Suprapubic skin (tissue), 4 donors: ENCODE results near the gene TMEM81. TPM values are rescaled to one million over a fixed set of nuclear protein-coding genes. Genes with fewer than 3 reads are reported as not detected.

Source experiments
- DNase-seq, 2 donors: peaks; one replicate each; pipeline ENCODE4 v3.0.0-alpha.2; 2019; ENCODE audit warnings: low spot score in 2 of 2
- H3K27ac ChIP-seq: fragments of 200-600 bp; sonication (generic); one replicate; pipeline ENCODE4 v1.5.1; 2019
- H3K27me3 ChIP-seq: fragments of 200-600 bp; sonication (generic); one replicate; pipeline ENCODE4 v1.5.1; 2019
- H3K36me3 ChIP-seq: fragments of 200-600 bp; sonication (generic); one replicate; pipeline ENCODE4 v1.5.1; 2019
- H3K4me1 ChIP-seq: fragments of 200-600 bp; sonication (generic); one replicate; pipeline ENCODE4 v1.5.1; 2019
- H3K4me3 ChIP-seq: fragments of 200-600 bp; sonication (generic); one replicate; pipeline ENCODE4 v1.5.1; 2019; ENCODE audit warnings: mild to moderate bottlenecking
- H3K9me3 ChIP-seq: fragments of 200-600 bp; sonication (generic); one replicate; pipeline ENCODE4 v1.5.1; 2019
- EP300 ChIP-seq: sonication (generic); formaldehyde crosslinking; IDR thresholded peaks from one replicate; pipeline ENCODE4 v1.6.1; 2017; ENCODE audit warnings: antibody characterized with exemption
- POLR2A ChIP-seq, 2 donors: fragments of 450-650 bp; IDR thresholded peaks; one replicate each; pipeline ENCODE4 v1.6.1; 2017; ENCODE audit warnings: antibody characterized with exemption in 2 of 2, mild to moderate bottlenecking in 2 of 2, moderate library complexity in 2 of 2
- POLR2AphosphoS5 ChIP-seq, 3 donors: sonication (generic); formaldehyde crosslinking; IDR thresholded peaks; one replicate each; pipeline ENCODE4 v1.6.1; 2017; ENCODE audit warnings: antibody characterized with exemption in 3 of 3
- WGBS: methylation state at CpG from one replicate; pipeline ENCODE4 v1.1.5; 2018; 5-methylcytosine and 5-hydroxymethylcytosine counted together
- total RNA-seq, 4 donors: library from RNA; depleted of rRNA; stranded (reverse); fragments of >200 nt; gene quantifications; one replicate each; pipeline ENCODE4 v1.1.0, GENCODE V29; 2016
- TF ChIP-seq, protein P1 (sequence below), 2 donors: fragments of 200-600 bp in 1 of 2; fragments of 450-650 bp in 1 of 2; sonication (generic) in 1 of 2; IDR thresholded peaks; one replicate each; pipeline ENCODE4 v1.5.1; 2016 to 2019; ENCODE audit warnings: antibody characterized with exemption in 2 of 2, mild to moderate bottlenecking in 1 of 2, moderate library complexity in 1 of 2

The TMEM81 gene
- total RNA-seq, 4 donors from 2014 or later, result 0.76 to 4.7 (median 2.8) TPM

DNA sequence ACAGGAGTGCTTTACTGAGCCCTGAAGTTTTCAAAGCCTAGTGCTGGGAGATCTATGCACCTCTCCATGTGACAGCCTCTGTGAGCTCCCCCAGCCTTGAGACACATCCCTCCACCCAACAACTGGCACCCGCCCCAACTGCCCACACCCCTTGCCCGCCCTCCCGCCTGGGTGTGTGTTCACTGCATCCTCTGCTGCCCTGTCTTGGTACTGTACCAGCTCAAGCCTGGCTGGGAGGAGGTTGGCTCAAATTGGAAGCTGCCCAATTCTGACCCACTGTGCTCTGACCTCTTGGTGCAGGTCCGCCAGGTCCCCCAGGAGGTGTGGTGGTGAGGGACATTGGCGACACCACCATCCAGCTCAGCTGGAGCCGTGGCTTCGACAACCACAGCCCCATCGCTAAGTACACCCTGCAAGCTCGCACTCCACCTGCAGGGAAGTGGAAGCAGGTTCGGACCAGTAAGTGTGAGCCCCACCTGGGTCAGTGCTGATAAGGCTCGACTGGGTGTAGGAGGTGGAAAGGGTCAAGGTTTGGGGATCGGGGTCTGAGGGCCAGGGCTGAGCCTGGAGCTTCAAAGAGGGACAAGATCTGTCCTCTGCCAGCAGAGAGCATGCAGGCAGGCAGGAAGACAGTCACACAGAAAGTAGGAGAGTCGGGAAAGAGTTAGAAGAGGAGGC lies 18.0 kb downstream of the TMEM81 start:
- peak; percentile 51 to 74 for DNase-seq
- Histone ChIP-seq H3K9me3 (no peaks in the 10 kb centered on the region), H3K36me3 (no peaks in the 10 kb centered on the region), H3K4me3 (no peak overlapping the region), H3K4me1 (peaks cover 3% of the 10 kb centered on the region), H3K27ac (no peak overlapping the region), H3K27me3 (no peaks in the 10 kb centered on the region)
- 71% methylated on average over 5 of the region's 13 CpGs for WGBS
- TF ChIP-seq POLR2A (IDR thresholded peaks at IDR 0.05), result no peak
- TF ChIP-seq, protein P1, sequence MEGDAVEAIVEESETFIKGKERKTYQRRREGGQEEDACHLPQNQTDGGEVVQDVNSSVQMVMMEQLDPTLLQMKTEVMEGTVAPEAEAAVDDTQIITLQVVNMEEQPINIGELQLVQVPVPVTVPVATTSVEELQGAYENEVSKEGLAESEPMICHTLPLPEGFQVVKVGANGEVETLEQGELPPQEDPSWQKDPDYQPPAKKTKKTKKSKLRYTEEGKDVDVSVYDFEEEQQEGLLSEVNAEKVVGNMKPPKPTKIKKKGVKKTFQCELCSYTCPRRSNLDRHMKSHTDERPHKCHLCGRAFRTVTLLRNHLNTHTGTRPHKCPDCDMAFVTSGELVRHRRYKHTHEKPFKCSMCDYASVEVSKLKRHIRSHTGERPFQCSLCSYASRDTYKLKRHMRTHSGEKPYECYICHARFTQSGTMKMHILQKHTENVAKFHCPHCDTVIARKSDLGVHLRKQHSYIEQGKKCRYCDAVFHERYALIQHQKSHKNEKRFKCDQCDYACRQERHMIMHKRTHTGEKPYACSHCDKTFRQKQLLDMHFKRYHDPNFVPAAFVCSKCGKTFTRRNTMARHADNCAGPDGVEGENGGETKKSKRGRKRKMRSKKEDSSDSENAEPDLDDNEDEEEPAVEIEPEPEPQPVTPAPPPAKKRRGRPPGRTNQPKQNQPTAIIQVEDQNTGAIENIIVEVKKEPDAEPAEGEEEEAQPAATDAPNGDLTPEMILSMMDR (IDR thresholded peaks at IDR 0.05), result no peak
- no peak for TF ChIP-seq POLR2AphosphoS5 (IDR thresholded peaks at IDR 0.05)
- no peak for TF ChIP-seq EP300

DNA sequence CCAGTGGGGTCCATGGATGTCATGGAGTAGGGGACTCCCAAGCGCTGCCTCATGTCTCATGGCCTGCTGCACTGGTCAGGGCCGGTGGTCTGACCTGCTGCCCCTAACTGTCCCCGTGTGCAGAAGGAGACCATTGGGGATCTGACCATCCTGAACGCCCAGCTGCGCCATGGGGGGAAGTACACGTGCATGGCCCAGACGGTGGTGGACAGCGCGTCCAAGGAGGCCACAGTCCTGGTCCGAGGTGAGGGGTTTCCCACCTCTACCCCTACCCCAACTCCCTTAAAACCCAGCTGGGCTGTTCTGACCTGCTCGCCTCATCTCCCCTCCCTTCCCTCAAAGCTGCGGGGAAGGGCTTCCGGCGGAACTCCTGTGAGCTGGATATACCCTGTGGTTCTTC lies 18.6 kb downstream of the TMEM81 start:
- Histone ChIP-seq H3K36me3 (no peaks in the 10 kb centered on the region), H3K9me3 (no peaks in the 10 kb centered on the region), H3K4me1 (peaks cover 3% of the 10 kb centered on the region), H3K27me3 (no peaks in the 10 kb centered on the region), H3K27ac (no peak overlapping the region), H3K4me3 (no peak overlapping the region)
- no peak for TF ChIP-seq POLR2AphosphoS5 (IDR thresholded peaks at IDR 0.05)
- TF ChIP-seq EP300, result no peak
- TF ChIP-seq, protein P1 (IDR thresholded peaks at IDR 0.05), result no peak
- TF ChIP-seq POLR2A (IDR thresholded peaks at IDR 0.05), result no peak
- WGBS, result 84% methylated on average over 13 of the region's 14 CpGs
- peak; percentile 26 to 79 for DNase-seq

DNA sequence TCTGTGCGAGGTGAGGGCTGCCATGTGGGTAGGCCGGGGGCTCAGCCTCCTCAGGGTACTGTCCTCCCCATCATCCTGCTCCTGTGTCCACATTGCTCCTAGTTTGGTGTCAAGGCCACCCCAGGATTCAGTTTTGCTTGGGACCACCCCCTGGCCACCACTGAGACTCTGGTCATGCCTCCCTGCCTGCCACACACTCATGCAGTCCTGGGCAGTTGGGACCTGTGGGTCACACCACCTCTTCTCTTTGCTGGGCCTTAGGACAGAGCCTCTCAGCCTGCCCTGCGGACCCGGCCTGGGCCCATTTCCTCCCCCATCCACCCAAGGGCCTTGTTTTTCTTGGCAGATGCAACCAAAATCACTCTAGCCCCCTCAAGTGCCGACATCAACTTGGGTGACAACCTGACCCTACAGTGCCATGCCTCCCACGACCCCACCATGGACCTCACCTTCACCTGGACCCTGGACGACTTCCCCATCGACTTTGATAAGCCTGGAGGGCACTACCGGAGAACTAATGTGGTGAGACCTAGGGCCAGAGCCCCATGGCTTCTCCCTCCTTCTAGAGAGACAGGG lies 19.4 kb downstream of the TMEM81 start:
- TF ChIP-seq EP300, result no peak
- no peak for TF ChIP-seq POLR2A (IDR thresholded peaks at IDR 0.05)
- TF ChIP-seq, protein P1 (IDR thresholded peaks at IDR 0.05), result no peak
- TF ChIP-seq POLR2AphosphoS5 (IDR thresholded peaks at IDR 0.05), result no peak
- H3K36me3 ChIP-seq, result no peaks in the 10 kb centered on the region
- no peak overlapping the region for H3K27ac ChIP-seq
- no peak overlapping the region for H3K4me3 ChIP-seq
- DNase-seq, result peak in 1 of 2 donors; percentile 33
- WGBS, result 90% methylated on average over 8 of the region's 9 CpGs
- H3K27me3 ChIP-seq, result no peaks in the 10 kb centered on the region
- H3K4me1 ChIP-seq, result peaks cover 3% of the 10 kb centered on the region
- H3K9me3 ChIP-seq, result no peaks in the 10 kb centered on the region

DNA sequence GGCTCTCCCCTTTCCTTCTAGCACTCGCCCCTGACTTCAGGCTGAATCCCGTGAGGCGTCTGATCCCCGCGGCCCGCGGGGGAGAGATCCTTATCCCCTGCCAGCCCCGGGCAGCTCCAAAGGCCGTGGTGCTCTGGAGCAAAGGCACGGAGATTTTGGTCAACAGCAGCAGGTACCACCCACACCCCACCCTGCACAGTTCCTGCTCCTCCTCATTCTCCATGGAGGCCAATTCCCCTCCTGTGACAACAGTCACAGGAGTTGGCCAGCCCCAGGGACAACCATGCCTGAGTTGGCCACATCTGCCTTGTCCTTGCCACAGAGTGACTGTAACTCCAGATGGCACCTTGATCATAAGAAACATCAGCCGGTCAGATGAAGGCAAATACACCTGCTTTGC lies 20.0 kb downstream of the TMEM81 start:
- no peak for TF ChIP-seq EP300
- no peak for TF ChIP-seq POLR2A (IDR thresholded peaks at IDR 0.05)
- TF ChIP-seq, protein P1 (IDR thresholded peaks at IDR 0.05), result no peak
- TF ChIP-seq POLR2AphosphoS5 (IDR thresholded peaks at IDR 0.05), result no peak
- no peaks in the 10 kb centered on the region for H3K36me3 ChIP-seq
- no peak overlapping the region for H3K27ac ChIP-seq
- 87% methylated on average over 10 of the region's 11 CpGs for WGBS
- H3K27me3 ChIP-seq, result no peaks in the 10 kb centered on the region
- peak in 1 of 2 donors; percentile 52 for DNase-seq
- H3K4me3 ChIP-seq, result no peak overlapping the region
- no peaks in the 10 kb centered on the region for H3K9me3 ChIP-seq
- H3K4me1 ChIP-seq, result peaks cover 3% of the 10 kb centered on the region

DNA sequence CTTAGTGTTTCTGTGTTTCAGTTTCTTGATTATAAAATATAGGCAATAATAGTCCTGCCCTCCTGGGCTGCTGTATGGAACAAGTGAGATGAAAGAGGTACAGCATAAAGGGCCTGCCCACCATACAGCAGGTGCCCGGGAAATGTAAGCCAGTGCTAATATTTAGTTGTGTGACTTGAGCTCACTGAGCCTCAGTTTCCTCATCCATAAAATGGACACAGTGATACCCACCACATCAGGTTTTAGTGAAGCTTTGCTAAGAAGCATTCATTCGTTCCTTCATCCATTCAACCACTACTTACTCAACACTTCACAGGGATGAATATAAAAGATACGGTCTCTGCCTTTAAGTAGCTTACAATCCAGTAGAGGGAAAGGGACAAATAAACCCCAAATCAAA lies 21.4 kb downstream of the TMEM81 start:
- no peaks in the 10 kb centered on the region for H3K27me3 ChIP-seq
- DNase-seq, result no peak
- H3K9me3 ChIP-seq, result no peaks in the 10 kb centered on the region
- H3K4me3 ChIP-seq, result no peak overlapping the region
- 95% methylated on average over 3 of the region's 3 CpGs for WGBS
- TF ChIP-seq, protein P1 (IDR thresholded peaks at IDR 0.05), result no peak
- TF ChIP-seq POLR2AphosphoS5 (IDR thresholded peaks at IDR 0.05) (no peak), EP300 (no peak), POLR2A (IDR thresholded peaks at IDR 0.05) (no peak)
- peaks cover 3% of the 10 kb centered on the region for H3K4me1 ChIP-seq
- no peaks in the 10 kb centered on the region for H3K36me3 ChIP-seq
- H3K27ac ChIP-seq, result no peak overlapping the region
